Measurements from ENCODE around the gene KIAA0319L.

- TF ChIP-seq CTCF (IDR thresholded peaks at IDR 0.05) (no peak), POLR2A (IDR thresholded peaks at IDR 0.05) (no peak)
Observed at GRCh38 chr1:35499652-35500176, 57.5 kb downstream of the KIAA0319L start.
